Measurements from ENCODE around the gene DGKD. TPM values are rescaled to one million over a fixed set of nuclear protein-coding genes. Genes with fewer than 3 reads are reported as not detected.

The DGKD gene
- total RNA-seq, 4 donors from 2014 or later: 26.3 to 41.3 (median 30.4) TPM

DNA sequence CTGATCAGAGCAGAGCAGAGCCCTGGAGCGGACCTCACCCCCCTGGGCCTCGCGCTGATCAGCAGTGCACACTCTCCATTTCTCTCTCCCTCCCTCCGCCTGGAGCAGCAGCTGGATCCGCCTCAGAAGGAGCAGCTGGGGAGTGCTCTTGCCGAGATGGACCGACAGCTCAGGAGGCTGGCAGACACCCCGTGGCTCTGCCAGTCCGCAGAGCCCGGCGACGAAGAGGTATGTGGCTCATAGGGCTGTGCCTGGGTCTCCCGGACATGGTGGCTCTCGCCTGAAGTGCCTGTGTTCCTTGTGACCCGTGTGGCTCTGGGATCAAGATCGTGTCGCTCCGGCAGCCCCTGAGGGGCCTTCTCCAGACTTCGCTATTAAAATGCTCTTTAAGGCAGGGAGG, 109.8 kb downstream of the DGKD start:
- Histone ChIP-seq H3K4me3 (no peak overlapping the region), H3K27ac (no peak overlapping the region), H3K27me3 (no peaks in the 10 kb centered on the region), H3K9me3 (no peaks in the 10 kb centered on the region), H3K4me1 (peaks cover 10 to 17% of the 10 kb centered on the region in 2 donors), H3K36me3 (peaks cover 7 to 96% of the 10 kb centered on the region in 2 donors)
- intact Hi-C loops (cut with DNase I; ENCODE audit: low total_unique reads) (no loop called here), in situ Hi-C loops (cut with MboI; ENCODE audit: low sequenced_read_pairs in 4 of 4) (no loop called here)
- DNase-seq (peak in 1 of 2 donors; percentile 9), ATAC-seq (no peak)
- TF ChIP-seq CTCF (IDR thresholded peaks at IDR 0.05 in 4 of 5, conservative IDR thresholded peaks at IDR 0.05 in 1 of 5): no peak

- peaks cover 16 to 23% of the 10 kb centered on the region in 2 donors for H3K4me1 ChIP-seq
- intact Hi-C loops (cut with DNase I; ENCODE audit: low total_unique reads): no loop called here
- TF ChIP-seq CTCF (IDR thresholded peaks at IDR 0.05 in 4 of 5, conservative IDR thresholded peaks at IDR 0.05 in 1 of 5) (no peak), POLR2A (IDR thresholded peaks at IDR 0.05) (no peak)
- H3K27me3 ChIP-seq: no peaks in the 10 kb centered on the region
- in situ Hi-C loops (cut with MboI; ENCODE audit: low sequenced_read_pairs in 4 of 4): no loop called here
- no peak overlapping the region for H3K27ac ChIP-seq
- no peaks in the 10 kb centered on the region for H3K9me3 ChIP-seq
- H3K36me3 ChIP-seq: peaks cover 7 to 96% of the 10 kb centered on the region in 2 donors
- no peak overlapping the region for H3K4me3 ChIP-seq
- ATAC-seq (no peak), DNase-seq (peak in 1 of 2 donors; percentile 11)
Measured at GRCh38 chr2:233464531-233465240, 110.4 kb downstream of the DGKD start.

DNA sequence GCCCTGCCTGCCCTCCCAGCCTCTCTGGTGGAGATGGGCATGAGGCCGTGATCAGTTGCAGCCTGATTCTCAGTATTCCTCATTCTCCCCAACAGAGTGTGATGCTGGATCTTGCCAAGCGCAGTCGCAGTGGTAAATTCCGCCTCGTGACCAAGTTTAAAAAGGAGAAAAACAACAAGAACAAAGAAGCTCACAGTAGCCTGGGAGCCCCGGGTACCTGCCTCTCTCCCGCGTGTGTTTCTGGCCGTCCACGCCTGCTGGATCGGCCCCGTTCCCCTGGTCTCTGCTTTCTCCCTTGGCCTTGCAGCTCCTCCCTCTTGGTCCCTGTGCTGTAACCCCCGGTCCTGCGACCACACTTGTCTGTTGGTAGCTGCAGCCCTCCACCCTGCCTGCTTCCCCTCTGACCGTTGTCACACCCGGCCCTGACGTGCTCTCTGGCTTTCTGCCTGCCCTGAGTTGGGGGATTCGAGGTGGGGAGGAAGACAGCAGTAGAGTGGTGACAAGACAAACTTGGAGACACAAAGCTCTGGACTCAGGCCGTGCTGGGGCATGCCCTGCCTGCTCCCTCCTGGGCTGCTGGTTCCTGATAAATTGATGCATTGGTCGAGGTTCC, 112.8 kb downstream of the DGKD start:
- no peak for TF ChIP-seq POLR2A (IDR thresholded peaks at IDR 0.05)
- TF ChIP-seq CTCF (IDR thresholded peaks at IDR 0.05 in 4 of 5, conservative IDR thresholded peaks at IDR 0.05 in 1 of 5): no peak
- in situ Hi-C loops (cut with MboI; ENCODE audit: low sequenced_read_pairs in 4 of 4): no loop called here
- no peaks in the 10 kb centered on the region for H3K9me3 ChIP-seq
- DNase-seq: peak in 1 of 2 donors; percentile 18
- no peak for ATAC-seq
- peaks cover 7 to 99% of the 10 kb centered on the region in 2 donors for H3K36me3 ChIP-seq
- no peak overlapping the region for H3K4me3 ChIP-seq
- peaks cover 8 to 19% of the 10 kb centered on the region in 2 donors for H3K4me1 ChIP-seq
- peak overlapping the region in 2 of 4 donors; percentile 20 to 77 for H3K27ac ChIP-seq
- intact Hi-C loops (cut with DNase I; ENCODE audit: low total_unique reads): no loop called here
- H3K27me3 ChIP-seq: no peaks in the 10 kb centered on the region

GRCh38 chr2:233468047-233468740, 113.9 kb downstream of the DGKD start:
- Histone ChIP-seq H3K4me3 (no peak overlapping the region), H3K9me3 (no peaks in the 10 kb centered on the region), H3K27me3 (no peaks in the 10 kb centered on the region), H3K4me1 (peaks cover 8 to 19% of the 10 kb centered on the region in 2 donors), H3K27ac (peak overlapping the region; percentile 61 to 82 (median 72)), H3K36me3 (peaks cover 7 to 99% of the 10 kb centered on the region in 2 donors)
- ATAC-seq (no peak), DNase-seq (peak in 1 of 2 donors; percentile 45)
- in situ Hi-C loops (cut with MboI; ENCODE audit: low sequenced_read_pairs in 4 of 4) (no loop called here), intact Hi-C loops (cut with DNase I; ENCODE audit: low total_unique reads) (loop anchor here (2.0 kb wide), 1 partner anchor 13 kb away; no protein-coding TSS in a partner anchor)
- no peak for TF ChIP-seq POLR2A (IDR thresholded peaks at IDR 0.05)
- TF ChIP-seq CTCF (IDR thresholded peaks at IDR 0.05 in 4 of 5, conservative IDR thresholded peaks at IDR 0.05 in 1 of 5): no peak
